Cortex of kidney (tissue), 1 donor: Measurements from ENCODE around the gene SRSF7.
"Not testable (repeated sequence)": the region's sequence is repeated elsewhere in the genome, so short reads cannot be mapped to it uniquely, and the experiment has no call there.

Experiments used
- DNase-seq: peaks from one replicate; lab custom pipeline; 2025; lab: John Stamatoyannopoulos, UW

The SRSF7 gene

DNA sequence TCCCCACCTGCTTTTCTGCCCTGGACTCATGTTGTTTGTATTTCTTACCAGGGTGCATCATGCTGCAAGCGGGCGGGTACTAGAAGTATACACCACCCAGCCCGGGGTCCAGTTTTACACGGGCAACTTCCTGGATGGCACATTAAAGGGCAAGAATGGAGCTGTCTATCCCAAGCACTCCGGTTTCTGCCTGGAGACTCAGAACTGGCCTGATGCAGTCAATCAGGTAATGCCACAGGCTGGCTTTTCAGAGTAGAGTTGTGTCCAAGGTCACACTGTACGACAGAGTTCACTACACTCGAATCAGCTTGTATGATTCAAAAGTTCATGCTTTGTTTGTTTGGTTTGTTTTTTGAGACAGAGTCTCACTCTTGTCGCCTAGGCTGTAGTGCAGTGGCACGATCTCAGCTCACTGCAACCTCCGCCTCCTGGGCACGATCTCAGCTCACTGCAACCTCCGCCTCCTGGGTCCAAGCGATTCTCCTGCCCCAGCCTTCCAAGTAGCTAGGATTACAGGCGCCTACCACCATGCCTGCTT lies 19.4 kb downstream of the SRSF7 start:
- no peak for DNase-seq

DNA sequence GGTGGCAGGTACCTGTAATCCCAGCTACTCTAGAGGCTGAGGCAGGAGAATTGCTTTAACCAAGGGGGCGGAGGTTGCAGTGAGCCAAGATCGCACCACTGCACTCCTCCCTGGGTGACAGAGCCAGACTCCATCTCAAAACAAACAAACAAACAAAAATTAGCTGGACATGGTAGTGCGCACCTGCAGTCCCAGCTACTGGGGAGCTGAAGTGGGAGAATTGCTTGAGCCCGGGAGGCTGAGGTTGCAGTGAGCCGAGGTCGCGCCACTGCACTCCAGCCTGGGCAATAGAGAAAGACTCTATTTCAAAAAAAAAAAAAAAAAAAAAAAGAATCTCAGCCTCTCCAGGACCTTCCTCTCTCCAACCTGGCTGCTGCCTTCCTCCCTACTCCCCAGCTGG lies 20.1 kb downstream of the SRSF7 start:
- DNase-seq: no peak

DNA sequence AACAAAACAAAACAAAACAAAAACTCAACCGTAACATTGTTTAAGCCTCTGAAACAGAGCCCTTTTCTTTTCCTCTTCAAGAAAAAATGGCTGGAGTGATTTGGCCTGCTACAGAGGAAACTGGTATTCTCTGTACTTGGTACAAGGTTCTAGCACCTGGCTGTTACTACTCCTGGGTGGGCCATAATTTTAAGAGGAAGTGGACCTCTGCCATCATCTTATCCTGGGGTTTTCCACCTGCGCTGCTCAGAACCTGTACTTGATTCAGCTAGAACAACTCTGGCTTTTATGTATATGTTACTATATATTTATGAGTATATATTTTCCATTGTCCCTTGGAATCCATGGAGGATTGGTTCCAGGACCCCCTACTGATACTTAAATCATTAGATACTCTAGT lies 22.5 kb downstream of the SRSF7 start:
- DNase-seq: no peak

DNA sequence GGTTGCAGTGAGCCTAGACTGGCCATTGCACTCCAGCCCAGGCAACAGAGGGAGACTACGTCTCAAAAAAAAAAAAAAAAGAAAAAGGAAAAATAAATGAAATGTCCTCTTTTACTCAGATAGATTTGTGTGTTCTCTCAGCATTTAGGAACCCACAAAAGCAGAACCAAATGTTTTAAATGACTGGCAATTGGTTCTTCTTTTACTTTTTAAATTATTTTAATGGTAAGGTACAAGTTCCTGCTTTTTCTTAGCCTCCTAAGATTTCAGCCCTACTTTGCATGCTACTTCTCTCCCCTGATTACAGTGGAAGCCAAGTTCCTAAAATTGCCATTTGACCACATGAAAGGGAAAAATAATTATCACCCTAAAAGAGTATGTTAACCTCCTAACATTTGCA lies 23.5 kb downstream of the SRSF7 start:
- no peak for DNase-seq

DNA sequence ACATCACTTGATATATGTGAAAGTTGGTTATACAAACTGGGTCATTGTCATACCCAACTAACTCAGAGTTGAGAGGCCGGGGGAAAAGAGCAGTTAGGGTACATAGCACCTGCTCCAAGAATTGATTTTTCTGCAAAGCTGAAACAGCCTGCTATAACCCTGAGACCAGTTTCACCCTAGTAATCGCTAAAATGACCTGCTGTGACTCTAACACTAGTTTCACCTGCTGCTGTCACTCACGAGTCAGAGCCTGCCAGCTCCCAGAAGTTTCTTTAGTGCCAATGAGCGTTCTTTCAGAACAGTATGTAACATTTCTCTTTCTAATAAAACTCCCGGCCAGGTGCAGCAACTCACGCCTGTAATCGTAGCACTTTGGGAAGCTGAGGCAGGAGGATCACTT lies 28.0 kb downstream of the SRSF7 start:
- no peak for DNase-seq

DNA sequence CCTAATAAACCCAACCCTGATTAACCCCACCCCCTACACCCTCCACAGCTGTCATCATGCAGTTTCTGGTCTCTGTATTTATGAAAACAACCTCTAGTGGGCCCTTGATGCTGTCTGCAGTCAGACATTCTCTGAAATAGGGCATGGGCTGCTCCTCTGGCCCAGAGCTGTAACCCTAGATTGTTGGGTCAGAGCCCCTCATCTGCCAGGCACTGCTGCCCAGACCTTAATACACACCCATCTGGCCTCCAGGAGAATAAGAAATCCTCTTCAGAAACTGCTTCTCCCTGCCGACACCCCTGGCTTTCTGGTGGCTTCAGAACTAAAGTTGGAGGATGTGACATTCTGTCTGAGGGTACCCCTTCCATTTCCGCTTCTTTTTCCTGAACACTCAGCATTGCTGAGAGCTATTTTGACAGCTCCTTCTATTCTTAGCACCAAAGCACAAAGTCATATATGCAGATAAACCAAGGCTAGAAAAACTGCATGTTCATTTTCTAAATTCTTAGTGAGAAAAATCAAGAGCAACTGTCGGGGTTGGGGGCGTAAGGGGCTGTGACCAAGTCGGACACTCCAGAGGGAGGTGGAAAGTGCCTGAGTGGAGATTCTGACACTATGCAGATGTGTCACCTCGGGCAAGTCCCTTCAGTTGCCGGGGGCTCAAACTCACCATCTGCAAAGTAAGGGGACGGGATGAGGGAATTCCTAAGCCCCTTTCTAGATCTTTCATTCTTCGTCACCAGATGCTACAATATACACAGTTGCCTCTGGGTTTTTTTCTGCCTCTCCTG lies 28.7 kb downstream of the SRSF7 start:
- DNase-seq: no peak

DNA sequence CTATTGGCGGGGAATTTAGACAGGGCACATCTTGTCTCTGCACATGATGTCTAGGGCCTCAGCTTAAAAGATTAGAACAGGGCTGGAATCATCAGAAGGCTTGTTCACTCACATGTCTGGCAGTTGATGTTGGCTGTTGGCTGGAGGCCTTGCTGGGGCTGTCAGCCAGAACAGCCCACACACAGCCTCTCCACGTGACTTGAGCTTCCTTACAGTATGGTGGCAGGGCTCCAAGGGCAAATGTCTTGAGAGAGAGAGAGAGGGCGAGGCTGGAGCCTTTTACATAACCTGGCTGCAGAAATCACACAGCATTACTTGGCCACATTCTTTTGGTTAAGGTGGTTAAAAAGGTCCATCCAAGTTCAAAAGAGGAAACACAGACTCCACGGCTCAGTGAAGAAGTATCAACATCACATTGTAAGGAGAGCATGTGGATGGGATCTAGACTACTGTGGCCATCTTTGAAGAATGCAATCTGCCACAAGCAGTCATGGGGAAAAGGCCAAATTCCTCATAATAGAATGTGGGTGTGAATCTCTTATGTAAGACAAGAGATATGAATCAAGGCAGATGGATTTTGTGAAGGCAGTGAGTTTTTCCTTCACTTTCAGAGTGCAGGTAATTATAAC lies 30.4 kb downstream of the SRSF7 start:
- no peak for DNase-seq

DNA sequence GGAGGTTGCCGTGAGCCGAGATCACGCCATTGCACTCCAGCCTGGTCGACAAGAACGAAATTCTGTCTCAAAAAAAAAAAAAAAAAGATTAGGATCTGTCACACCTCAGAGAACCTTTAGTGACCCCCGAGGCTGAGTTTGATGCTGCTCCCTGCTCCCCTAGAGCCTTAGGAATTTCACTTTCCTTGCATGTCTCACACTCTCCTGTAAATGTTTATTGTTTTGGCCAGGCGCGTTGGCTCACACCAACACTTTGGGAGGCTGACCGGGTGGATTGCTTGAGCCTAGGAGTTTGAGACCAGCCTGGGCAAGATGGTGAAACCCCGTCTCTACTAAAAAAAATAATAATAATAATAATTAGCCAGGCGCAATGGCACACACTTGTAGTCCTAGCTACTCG lies 31.5 kb downstream of the SRSF7 start:
- DNase-seq: no peak

DNA sequence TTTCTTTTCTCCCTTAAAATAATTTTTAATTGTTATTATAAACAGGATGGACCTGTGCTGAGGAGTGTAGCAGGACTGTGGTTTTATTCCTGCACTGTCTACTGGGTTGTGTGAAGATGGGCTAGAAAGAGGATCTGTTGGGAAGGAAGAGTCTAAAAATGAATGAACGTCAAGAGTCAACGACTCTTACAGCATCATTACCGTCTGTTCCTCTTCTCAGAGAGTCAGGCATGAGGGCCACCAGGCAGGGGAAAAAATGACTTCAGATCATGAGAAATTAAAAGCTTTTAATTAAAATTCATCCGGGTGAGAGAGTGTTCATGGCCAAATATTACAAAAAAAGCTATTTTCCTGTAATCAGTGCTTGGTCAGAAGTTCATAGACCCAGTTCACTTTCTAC lies 32.6 kb downstream of the SRSF7 start:
- DNase-seq: no peak

DNA sequence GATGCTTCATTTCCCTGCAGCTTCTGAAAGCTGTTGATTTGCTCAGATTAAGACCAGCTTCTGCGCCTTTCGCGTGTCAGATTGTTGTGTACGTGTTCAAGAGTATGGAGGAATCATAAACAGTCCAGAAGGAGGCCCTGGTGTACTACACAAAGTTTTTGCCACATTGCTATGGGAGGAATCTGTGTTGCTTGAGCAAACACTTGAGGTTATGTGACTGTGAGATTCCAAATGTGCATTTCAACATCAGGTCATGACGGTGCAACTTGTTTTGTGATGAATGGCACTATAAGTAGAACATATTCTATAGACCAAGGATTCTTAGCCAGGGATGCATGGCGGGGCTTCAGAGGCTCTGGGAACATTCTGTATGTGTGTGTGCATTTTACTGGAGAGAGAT lies 35.0 kb downstream of the SRSF7 start:
- no peak for DNase-seq

DNA sequence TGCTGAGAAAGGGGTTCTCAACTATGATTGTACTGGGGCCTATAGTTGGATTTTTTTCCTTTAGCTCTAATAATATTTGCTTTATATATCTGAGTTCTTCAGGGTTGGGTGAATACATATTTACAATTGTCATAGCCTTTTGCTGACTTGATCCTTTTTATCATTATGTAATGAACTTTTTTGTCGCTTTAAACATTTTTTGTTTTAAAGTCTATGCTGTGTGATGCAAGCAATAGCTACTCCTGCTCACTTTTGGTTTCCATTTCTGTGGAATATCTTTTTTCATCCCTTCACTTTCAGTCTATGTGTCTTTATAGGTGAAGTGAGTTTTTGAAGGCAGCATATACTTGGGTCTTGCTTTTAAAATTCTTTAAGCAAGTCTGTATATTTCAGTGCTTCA lies 36.2 kb downstream of the SRSF7 start:
- DNase-seq: not testable (repeated sequence)

DNA sequence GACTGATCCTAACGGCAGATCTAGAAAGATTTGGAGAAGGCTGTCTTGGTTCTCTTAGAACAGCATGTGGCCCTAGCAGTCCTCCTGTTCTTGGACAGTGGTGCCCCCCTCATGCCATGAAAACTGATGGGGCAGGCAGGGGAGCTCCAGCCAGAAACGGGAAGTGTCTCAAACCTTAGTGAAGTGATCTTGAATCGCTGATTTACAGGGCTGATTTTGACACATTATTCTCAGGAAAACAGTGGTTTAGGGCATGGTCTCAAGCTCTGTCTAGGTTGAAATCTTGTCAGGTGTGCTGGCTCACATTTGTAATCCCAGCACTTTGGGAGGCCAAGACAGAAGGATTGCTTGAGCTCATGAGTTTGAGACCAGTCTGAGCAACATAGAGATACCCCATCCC lies 37.8 kb downstream of the SRSF7 start:
- DNase-seq: no peak

DNA sequence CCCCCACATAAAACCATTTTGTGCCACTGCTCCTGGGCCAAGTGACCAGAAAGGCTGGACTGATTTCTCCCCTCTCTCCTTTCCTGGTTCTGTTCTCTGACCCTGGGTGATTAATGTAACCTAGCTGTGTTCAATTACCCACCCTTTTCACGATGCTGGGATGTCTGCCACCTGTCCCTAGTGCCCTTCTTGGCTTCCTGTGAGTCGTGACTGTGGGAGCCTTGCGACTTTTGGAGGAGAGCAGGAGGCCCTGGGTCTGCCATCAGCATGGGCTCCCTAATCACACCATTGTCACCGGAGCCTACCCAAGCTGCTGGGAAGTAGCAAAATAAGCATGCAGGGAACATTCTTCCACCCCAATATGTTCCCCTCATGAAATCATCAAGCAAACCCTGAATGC lies 38.3 kb downstream of the SRSF7 start:
- no peak for DNase-seq

DNA sequence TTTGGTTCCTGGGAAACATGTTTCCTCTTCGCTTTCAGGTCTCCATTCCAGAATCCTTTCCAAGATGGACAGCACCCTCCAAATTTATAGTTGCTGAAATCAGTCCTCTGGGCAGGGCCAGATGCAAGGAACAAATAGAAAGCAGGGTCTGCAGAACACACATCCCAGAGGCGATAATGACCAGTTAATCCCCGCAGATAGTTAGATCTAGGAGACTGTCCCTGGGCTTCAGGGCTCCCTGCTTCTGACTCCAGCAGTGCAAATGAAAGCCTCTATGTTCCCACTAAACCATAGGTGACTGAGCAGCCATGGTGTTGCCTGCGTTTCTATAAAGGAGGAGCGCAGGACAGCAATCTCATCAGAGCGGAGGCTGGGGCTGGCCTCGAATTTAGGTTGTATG lies 38.7 kb downstream of the SRSF7 start:
- DNase-seq: no peak

DNA sequence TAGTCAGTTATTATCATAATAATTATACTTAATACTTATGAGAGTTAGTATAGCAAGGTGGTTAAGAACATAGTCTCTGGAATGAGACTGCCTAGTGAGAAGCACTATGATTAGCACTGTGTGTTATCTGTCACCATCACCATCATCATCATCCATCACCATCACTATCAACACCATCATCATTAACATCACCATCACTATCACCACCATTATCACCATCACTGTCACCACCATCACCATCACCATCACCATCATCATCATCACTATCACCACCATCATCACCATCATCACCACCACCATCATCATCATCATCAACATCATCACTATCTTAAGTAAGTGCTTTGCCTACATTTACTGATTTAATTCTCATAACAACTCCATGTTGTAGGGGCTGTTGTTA lies 39.6 kb downstream of the SRSF7 start:
- no peak for DNase-seq

DNA sequence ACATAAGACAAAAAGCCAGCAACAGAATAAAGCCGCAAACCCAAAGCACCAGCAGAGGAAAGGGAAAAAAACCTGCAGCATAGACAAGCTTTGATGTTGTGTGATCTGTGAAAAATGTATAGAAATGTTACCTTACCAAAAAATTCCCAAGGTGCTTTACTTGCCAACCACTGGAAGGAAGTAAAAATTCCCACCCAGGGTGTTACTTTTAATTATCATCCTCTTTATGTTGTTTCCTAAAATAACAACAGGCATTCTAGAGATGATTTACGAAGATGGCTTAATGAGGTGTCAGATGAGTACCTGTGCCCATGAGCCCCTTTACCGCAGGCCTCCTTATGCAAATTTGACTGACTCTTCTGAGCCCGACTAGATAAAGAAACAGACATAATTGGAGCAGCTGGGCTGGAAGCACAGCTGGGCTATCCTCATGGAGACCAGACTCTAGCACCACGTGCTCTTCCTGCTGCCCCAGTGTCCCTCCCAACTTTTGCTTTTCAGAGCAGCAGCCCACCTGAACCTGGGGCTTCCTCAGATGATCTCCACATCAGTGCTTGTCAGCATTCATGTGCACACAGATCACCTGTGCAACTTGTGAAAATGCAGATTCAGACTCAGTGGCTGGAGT lies 41.5 kb downstream of the SRSF7 start:
- no peak for DNase-seq

DNA sequence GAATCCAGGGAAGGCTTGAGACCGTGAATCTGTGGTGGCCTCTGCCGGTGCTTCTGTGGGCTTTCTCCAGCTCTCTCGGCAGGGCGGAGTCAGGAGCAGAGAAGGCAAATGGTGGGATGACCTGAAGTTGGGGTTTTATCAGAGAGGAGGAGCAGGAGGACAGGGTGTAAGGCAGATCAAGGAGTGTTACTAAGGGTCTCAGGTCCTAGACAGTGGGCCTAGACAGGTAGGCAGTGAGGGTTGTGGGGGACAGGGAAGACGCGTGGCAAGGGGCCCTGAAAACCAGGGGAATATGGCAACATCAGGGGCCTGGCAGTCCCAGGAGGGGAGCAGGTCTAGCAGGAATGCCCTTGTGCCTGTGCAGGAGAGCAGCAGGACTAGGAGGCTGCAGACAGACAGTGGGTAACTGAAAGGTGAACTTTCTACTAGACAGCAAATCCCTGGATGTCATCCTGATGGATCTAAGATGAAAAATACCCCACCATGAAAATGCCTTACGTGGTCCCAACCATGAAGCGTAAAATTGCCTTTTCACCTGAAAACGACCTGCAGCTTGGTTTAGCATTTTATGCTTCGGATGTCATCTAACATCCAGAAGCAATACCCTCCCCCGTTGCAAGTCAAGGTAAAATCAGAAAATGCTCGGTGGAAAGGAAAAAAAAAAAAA lies 42.1 kb downstream of the SRSF7 start:
- no peak for DNase-seq

DNA sequence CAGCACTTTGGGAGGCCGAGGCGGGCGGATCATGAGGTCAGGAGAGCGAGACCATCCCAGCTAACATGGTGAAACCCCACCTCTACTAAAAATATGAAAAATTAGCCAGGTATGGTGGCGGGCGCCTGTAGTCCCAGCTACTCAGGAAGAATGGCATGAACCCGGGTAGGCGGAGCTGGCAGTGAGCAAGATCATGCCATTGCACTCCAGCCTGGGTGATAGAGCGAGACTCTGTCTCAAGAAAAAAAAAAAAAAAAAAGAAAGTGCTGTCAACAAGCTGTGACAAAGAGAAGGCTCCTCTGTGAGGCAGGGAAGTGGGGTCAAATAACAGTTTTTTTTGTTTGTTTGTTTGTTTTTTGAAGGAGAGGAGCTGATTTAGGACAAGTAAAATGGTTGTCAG lies 42.7 kb downstream of the SRSF7 start:
- not testable (repeated sequence) for DNase-seq

DNA sequence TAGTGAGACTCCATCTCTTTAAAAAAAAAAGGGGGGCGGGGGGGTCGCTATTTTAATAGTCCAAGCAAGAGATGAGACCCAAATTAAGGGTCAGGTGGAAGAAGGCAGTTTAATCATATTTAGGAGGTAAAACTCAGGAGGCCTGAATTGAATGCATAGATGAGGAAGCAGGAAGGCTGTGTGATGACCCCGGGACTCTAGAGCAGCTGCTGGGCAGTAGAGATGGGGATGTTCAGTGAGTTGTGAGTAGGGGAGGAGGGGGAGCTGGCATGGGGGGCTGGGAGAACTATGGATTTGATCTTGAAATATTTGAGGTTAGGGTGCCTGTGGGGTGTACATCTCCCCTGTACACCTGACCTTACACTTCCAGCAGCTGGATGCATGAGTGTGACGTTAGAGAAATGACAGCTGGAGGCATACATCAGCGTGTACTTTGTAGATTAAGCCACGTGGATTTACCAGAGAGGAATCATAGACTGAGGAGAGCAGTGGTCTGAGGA lies 44.3 kb downstream of the SRSF7 start:
- no peak for DNase-seq

DNA sequence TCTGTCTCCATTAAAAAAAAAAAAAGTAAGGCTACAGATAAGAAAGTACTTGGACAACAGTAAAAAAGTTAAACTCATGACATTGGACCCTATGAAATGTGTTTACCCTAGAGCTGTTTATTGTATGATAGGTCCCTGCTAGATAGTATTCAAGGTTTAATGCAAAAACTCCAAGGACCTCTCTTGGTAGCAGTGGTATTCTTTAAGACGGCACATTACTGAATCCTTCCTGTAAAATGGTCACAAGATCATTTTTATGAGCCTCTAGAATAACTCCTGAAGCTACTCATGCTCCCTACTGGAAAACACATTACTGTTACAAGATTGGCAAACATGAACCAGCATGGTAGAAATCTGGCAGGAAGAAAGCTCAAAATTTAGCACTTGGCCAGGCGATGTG lies 46.5 kb downstream of the SRSF7 start:
- no peak for DNase-seq

DNA sequence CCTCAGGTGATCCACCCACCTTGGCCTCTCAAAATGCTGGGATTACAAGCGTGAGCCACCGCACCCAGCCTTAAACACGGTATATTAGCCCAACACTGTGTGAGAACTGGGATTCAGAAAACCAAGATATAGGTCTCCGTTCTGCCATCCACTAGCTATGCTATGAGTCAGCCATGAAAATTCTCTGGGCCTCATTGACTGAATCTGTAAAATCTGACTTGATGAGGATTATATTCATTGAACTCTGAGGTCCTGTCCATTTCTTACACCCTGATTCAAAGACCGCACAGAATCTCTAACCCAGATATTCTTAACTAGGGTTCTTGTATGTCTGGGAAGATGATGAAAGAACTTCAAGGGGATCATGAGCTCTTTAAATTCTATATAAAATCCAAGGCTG lies 47.8 kb downstream of the SRSF7 start:
- DNase-seq: not testable (repeated sequence)

DNA sequence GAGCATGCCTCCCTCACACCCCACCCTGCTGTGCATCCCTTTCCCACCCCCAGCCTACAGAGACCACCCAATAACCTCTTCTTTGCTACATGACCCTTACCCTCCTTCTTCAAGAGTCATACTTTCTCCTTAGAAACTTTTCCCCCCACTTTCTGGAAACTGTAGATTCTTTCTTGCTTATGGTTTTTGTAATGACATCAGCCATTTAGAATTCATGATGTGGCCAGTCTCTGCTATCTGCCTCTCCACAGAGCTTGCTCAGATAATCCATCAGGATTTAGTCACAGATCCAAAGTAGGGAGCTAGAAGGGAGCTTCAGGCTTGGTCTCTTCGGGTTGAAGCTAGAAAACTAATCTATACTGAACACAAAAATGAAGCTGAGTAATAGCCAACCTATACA lies 48.7 kb downstream of the SRSF7 start:
- no peak for DNase-seq
